ENCODE measurements around the gene TMEM127.

- no peak for TF ChIP-seq CTCF (IDR thresholded peaks at IDR 0.05)
- TF ChIP-seq POLR2A (IDR thresholded peaks at IDR 0.05): no peak
These were observed 62.4 kb downstream of the TMEM127 start for GRCh38 chr2:96203130-96204028.
